Stimulated activated CD4-positive, alpha-beta T cell treated with anti-CD3 and anti-CD28 coated beads, Interleukin-4, amount 100 ng/mL, for 24 hours (primary cell): ENCODE measurements around the gene KRTAP9-9.
"Not testable (repeated sequence)": the region's sequence is repeated elsewhere in the genome, so short reads cannot be mapped to it uniquely, and the experiment has no call there.

ENCODE experiments used
- DNase-seq: peaks from one replicate; pipeline ENCODE4 v3.0.0-alpha.2; 2020

Gene KRTAP9-9

DNA sequence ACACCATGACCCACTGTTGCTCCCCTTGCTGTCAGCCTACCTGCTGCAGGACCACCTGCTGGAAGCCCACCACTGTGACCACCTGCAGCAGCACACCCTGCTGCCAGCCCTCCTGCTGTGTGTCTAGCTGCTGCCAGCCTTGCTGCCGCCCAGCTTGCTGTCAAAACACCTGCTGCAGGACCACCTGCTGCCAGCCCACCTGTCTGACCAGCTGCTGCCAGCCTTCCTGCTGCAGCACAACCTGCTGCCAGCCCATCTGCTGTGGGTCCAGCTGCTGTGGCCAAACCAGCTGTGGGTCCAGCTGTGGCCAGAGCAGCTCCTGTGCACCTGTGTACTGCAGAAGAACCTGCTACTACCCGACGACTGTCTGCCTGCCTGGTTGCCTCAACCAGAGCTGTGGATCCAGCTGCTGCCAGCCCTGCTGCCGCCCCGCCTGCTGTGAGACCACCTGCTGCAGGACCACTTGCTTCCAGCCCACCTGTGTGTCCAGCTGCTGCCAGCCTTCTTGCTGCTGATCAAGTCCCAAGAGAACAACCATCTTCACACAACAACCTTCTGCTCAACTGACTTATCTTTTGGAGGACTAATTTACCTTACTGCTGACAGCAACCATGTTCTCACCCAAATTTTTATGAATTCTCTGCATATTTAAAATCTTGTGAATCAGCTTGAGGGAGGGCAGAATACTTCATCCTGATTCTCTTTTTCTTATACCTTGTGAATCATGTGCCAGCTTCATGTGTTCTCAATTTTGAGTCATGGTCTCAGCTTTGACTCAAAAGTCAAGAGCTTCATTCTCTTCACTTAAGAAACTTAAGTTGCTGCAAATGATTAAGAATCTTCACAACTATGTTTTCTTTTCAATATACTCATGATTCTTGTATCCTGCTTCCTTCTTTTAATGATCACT lies at the start of gene KRTAP9-9:
Gene KRTAP9-9, plus strand, starts transcription at position 4 of the 910 bp plus-strand sequence.
- DNase-seq: not testable (repeated sequence)

DNA sequence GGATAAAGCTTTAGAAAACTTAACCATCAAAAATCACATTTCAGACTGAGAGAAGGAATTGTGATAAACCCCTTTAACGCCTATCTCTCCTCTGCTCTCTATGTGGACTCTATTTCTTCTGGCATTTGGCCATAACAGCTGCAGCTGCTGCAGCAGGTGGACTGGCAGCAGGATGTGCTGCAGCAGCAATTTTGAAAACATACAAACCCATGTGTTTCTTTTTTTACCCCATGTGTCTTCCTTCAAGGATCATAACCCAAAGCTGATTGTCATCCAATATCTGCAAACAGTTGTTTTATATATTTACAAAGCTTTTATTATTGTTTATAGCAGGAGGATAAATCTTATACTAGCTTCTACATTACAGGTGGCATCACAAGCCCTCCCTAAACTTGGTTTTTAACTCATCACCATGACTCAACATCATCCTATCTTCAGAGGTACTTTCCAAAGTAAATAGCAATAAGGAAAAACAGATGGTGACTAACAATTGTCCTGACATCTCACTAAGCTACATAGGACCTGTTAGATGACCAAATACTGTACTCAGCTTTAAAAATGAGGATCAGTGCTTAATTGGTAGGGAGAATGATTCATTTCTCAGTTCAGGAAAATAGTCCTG lies 43.2 kb upstream of the KRTAP9-9 start:
- no peak for DNase-seq

DNA sequence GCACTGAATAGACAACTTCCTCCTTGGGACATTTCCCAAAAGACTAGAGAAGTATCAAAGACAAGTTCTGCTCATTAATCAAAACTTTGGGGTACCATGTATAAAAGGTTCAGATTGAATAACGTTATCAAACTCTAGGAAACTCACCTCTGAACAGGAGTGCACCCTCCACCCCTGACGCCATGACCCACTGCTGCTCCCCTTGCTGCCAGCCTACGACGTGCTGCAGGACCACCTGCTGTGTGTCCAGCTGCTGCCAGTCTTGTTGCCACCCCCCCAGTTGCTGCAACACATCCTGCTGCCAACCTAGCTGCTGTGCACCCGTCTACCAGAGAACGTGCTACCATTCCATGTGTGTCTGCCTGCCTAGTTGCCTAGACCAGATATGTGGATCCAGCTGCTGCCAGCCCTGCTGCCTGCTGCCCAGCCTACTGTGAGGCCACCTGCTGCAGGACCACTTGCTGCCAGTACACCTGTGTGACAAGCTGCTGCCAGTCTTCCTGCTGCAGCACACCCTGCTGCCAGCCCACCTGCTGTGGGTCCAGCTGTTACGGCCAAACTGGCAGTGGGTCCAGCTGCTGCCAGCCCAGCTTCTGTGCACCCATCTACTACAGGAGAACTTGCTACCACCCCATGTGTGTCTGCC lies 42.5 kb upstream of the KRTAP9-9 start:
- no peak for DNase-seq

DNA sequence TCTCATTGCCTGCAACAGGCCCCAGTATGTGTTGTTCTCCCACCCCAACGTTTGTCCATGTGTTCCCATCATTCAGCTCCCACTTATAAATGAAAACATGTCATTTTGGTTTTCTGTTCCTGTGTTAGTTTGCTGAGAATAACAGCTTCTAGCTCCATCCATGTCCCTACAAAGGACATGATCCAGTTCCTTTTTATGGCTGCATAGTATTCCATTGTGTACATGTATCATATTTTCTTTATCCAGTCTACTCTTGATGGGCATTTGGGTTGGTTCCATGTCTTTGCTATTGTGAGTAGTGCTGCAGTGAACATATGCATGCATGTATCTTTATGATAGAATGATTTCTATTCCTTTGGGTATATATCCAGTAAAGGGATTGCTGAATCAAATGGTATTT lies 39.5 kb upstream of the KRTAP9-9 start:
- no peak for DNase-seq

DNA sequence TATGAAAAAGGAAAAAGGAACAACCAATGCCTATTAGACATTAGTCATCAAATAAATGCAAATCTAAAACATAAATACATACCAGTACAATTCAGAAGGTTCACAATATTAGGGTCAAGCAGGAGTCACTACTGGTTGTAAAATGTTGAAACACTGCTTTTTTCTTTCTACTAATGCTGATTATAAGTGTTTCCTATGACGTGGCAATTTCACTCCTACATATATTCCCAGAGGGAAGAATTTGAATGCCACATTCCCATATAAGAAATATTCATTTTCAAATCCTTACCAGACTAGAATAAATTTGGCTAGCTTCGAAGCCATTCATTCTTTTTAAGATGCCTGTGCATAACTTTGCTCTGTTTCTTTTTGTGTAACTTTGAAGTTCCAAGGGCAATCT lies 31.4 kb upstream of the KRTAP9-9 start:
- DNase-seq: no peak

DNA sequence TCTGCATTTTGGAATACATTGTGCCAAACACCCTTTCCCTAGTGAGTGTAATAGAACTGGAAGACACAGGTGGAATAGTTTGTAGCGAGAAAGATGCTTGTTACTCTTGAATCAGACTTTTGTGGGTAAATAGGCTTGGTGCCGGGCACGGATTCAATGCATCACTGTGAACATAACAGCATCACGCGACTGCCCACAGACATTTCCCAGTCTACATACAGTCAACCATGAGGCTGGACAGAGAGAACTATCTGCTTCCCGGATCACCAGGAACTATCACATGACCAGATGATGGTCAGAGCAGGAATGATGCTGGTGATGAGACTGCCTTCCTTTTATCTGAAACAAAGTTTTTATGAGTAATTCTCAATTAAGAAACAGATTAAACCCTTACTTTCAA lies 29.1 kb upstream of the KRTAP9-9 start:
- no peak for DNase-seq

DNA sequence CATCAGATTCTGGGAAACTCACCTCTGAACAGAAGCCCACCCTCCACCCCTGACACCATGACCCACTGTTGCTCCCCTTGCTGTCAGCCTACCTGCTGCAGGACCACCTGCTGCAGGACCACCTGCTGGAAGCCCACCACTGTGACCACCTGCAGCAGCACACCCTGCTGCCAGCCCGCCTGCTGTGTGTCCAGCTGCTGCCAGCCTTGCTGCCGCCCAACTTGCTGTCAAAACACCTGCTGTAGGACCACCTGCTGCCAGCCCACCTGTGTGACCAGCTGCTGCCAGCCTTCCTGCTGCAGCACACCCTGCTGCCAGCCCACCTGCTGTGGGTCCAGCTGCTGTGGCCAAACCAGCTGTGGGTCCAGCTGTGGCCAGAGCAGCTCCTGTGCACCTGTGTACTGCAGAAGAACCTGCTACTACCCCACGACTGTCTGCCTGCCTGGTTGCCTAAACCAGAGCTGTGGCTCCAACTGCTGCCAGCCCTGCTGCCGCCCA lies 28.5 kb upstream of the KRTAP9-9 start, which contains the start of gene KRTAP9-2:
Gene KRTAP9-2, plus strand, starts transcription at position 51 of the 498 bp plus-strand sequence. Its CDS starts 7 bp downstream, at position 58.
- DNase-seq: not testable (repeated sequence)

DNA sequence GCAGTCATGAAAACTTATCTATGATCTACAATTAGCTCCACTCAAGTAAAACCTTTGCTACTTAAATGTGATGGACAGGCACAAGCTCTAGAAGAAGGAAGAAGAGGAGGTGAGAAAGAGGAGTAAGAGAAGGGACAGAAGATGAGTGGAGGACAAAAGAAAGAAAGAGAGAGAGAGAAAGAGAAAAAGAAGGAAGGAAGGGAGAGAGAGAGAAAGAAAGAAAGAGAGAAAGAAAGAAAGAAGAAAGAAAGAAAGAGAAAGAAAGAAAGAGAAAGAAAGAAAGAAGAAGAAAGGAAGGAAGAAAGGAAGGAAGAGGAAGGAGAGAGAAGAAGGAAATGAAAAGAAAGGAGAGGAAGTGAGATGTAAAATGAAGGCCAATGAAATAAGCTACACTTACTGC lies 25.1 kb upstream of the KRTAP9-9 start:
- no peak for DNase-seq

DNA sequence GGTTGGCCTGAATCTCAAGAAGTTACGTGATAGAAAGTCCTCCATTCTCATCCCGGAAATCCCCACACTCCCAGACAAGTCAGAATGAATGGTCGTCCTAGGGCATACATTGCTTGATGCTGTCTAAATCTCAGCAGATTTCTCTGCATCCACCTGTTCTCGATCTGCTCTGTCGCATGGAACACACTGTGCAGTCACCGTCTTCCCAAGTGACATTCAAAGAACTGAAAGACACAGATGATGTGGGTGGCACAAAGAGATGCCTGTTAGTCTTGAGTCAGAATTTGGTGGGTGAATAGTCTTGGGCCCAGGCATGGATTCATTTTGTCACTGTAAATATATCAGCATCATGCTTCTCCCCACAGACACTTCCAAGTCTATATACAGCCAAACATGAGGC lies 23.5 kb upstream of the KRTAP9-9 start:
- no peak for DNase-seq

DNA sequence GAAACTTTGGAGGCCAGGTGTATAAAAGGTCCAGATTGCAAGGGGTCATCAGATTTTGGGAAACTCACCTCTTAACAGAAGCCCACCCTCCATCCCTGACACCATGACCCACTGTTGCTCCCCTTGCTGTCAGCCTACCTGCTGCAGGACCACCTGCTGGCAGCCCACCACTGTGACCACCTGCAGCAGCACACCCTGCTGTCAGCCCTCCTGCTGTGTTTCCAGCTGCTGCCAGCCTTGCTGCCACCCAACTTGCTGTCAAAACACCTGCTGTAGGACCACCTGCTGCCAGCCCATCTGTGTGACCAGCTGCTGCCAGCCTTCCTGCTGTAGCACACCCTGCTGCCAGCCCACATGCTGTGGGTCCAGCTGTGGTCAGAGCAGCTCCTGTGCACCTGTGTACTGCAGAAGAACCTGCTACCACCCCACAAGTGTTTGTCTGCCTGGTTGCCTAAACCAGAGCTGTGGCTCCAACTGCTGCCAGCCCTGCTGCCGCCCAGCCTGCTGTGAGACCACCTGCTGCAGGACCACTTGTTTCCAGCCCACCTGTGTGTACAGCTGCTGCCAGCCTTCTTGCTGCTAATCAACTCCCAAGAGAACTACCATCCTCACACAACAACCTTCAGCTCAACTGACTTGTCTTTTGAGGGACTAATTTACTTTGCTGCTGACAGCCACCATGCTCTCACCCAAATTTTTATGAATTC lies 22.6 kb upstream of the KRTAP9-9 start, which contains the start of gene KRTAP9-3:
Gene KRTAP9-3, plus strand, starts transcription at position 51 of the 707 bp plus-strand sequence. Its CDS starts 53 bp downstream, at position 104.
- not testable (repeated sequence) for DNase-seq

DNA sequence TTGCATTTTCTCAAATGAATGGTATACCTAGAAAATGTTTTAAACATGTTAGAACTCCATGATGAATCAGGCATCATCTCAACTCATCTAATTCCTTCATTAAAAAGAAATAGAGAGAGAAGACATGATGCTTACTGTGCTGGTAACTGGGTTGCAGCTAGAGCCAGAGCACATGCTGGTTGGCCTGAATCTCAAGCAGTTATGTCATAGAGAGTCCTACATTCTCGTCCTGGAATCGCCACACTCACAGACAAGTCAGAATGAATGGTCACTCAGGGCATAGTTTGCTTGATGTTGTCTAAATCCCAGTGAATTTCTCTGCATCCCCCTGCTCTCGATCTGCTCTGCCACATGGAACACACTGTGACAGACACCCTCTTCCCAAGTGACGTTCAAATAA lies 18.1 kb upstream of the KRTAP9-9 start:
- DNase-seq: not testable (repeated sequence)

DNA sequence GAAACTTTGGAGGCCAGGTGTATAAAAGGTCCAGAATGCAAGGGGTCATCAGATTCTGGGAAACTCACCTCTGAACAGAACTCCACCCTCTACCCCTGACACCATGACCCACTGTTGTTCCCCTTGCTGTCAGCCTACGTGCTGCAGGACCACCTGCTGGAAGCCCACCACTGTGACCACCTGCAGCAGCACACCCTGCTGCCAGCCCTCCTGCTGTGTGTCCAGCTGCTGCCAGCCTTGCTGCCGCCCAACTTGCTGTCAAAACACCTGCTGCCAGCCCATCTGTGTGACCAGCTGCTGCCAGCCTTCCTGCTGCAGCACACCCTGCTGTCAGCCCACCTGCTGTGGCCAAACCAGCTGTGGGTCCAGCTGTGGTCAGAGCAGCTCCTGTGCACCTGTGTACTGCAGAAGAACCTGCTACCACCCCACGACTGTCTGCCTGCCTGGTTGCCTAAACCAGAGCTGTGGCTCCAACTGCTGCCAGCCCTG lies 17.2 kb upstream of the KRTAP9-9 start, which contains the start of gene KRTAP9-8:
Gene KRTAP9-8, plus strand, starts transcription at position 51 of the 489 bp plus-strand sequence. Its CDS starts 53 bp downstream, at position 104.
- DNase-seq: not testable (repeated sequence)

DNA sequence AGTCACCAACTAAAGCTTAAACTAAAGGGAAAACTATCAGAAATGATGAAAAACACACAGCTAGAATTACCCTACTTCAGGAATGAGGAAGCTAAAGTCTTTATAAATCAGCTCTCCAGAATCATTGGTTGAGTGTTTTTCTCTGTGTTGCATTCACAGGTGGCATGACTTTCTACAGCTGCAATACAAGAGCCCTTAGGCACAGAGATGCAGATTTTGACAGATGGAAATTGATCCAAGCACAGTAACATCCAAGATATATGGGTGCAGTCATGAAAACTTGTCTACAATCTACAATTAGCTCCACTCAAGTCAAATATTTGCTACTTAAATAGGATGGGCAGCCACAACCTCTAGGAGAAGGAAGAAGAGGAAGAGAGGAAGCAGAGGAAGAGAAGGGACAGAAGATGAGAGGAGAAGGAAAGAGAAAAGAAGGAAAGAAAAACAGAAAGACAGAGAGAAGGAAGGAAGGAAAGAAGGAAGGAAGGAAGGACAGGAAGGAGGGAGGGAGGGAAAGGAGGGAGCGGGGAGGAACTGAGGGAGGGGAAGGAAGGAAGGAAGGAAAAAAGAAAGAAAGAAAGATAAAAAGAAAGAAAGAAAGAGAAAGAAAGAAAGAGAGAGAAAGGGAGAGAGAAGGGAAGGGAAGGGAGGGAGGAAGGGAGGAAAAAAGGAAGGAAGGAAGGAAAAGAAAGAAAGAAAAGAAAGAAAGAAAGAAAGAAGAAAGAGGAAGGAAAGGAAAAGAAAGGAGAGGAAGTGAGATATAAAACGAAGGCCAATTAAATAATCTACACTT lies 8.0 kb upstream of the KRTAP9-9 start:
- DNase-seq: not testable (repeated sequence)

DNA sequence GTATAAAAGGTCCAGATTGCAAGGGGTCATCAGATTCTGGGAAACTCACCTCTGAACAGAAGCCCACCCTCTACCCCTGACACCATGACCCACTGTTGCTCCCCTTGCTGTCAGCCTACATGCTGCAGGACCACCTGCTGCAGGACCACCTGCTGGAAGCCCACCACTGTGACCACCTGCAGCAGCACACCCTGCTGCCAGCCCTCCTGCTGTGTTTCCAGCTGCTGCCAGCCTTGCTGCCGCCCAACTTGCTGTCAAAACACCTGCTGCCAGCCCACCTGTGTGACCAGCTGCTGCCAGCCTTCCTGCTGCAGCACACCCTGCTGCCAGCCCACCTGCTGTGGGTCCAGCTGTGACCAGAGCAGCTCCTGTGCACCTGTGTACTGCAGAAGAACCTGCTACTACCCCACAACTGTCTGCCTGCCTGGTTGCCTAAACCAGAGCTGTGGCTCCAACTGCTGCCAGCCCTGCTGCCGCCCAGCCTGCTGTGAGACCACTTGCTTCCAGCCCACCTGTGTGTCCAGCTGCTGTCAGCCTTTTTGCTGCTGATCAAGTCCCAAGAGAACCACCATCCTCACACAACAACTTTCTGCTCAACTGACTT lies 5.4 kb upstream of the KRTAP9-9 start, which contains the start of gene KRTAP9-4:
Gene KRTAP9-4, plus strand, starts transcription at position 51 of the 604 bp plus-strand sequence. Its CDS starts 34 bp downstream, at position 85.
- not testable (repeated sequence) for DNase-seq

DNA sequence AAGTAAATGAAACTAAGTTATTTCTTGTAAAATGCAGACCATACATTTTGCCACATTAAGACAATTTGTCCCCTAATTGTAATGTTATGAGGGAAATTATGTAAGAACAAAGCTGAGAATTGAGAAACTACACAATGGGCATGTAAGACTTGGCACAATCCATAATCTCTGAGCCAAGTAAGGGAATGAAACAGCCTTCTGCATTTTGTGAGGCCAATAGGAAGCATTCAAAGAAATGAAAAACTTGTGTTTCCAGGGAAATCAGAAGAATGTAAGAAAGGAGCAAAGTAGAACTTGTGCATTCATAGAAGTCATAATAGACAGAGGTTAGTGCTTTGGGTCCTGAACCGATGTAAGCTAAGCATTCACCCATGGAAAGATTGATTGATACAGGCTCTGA lies 3.9 kb upstream of the KRTAP9-9 start:
- no peak for DNase-seq

DNA sequence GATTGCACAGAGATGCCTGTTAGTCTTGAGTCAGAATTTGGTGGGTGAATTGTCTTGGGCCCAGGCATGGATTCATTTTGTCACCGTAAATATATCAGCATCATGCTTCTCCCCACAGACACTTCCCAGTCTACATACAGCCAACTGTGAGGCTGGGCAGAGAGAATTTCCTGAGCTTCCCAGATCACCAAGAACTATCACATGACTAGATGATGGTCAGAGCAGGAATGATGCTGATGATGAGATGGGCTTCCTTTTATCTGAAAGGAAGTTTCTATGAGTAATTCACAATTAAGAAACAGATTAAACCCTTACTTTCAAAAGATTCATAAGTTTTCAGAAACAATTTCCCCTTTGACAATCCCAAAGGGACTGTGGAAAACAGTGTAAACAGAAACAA lies 323 bp upstream of the KRTAP9-9 start:
- no peak for DNase-seq

DNA sequence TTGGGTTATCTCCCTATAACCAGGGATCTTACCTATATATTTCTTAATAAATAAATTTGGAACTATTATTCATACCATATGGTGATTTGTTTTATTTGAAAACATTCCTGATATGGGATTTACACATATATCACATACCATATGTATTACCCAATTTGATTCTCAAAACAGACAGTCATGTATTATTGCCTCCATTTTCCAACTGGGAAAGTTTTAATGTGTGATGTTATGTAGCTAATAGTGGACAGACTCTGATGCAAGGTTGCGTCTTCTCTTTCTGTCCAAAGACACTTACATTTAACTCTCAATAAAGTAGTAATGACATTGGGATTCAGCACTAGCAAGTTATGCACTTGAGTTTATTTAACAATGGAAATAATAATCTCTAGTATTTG lies 1.1 kb downstream of the KRTAP9-9 start:
- no peak for DNase-seq

DNA sequence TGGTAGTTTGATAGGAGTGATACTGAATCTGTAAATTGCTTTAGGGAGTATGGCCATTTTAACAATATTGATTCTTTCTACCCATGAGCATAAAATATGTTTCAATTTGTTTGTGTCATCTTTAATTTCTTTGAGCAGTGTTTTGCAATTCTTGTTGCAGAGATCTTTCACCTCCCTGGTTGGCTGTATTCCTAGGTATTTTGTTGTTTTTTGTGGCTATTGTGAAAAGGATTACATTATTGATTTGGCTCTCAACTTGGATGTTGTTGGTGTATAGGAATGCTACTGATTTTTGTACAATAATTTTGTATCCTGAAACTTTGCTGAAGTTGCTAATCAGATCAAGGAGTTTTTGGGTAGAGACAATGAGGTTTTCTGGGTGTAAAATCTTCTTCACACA lies 3.2 kb downstream of the KRTAP9-9 start:
- DNase-seq: no peak

DNA sequence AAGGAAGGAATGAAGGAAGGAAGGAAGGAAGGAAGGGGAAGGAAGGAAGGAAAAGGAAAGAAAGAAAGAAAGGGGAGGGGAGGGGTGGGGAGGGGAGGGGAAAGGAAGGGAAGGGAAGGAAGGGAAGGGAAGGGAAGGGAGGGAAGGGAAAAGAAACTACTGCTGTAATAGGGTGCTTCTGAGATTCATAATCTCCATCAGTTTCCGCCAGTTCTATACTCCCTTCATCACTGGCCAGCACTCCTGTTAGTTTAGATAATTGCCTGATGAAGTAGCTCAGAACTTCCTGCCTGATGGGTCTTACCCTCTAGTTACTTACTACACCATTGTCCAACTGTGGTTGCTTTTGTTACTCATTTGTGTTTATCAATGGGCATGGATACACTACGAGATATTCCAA lies 8.0 kb downstream of the KRTAP9-9 start:
- DNase-seq: no peak

DNA sequence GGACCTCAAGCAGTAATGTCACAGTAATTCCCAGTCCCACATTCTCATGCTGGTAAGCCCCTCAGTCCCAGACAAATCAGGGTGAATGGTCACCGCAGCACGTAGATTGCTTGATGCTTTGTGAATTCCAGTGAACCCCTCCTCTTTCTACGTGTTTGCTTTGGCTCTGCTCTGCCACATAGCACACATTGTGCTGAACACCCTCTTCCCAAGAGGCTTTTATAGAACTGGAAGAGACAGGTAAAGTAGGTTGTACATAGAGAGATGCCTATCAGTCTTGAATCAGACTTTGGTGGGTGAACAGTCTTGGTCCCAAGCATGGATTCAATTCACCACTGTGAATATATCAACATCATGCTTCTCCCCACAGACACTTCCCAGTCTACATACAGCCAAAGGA lies 9.4 kb downstream of the KRTAP9-9 start:
- DNase-seq: no peak

DNA sequence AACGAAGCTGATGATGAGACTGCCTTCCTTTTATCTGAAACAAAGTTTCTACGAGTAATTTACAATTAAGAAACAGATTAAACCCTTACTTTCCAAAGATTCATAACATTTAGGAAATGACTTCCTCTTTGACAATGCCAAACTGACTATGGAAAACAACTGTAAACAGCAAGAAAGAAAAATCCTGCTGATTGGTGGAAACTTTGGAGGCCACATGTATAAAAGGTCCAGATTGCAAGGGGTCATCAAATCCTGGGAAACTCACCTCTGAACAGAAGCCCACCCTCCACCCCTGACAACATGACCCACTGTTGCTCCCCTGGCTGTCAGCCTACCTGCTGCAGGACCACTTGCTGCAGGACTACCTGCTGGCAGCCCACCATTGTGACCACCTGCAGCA lies 9.9 kb downstream of the KRTAP9-9 start, which contains the start of gene KRTAP9-6:
Gene KRTAP9-6, plus strand, starts transcription at position 301 of the 400 bp plus-strand sequence. Its CDS starts 0 bp downstream, at position 301.
- DNase-seq: no peak
